AG09309 (cell line): ENCODE data around the gene CXCL1.
"Not testable (repeated sequence)": the region's sequence is repeated elsewhere in the genome, so short reads cannot be mapped to it uniquely, and the experiment has no call there.

Experiments used
- DNase-seq: peaks from one replicate; pipeline ENCODE4 v3.0.0-alpha.2; 2010; ENCODE audit warnings: low read depth
- H3K4me3 ChIP-seq: 2 replicates; pipeline ENCODE4 v1.5.1; 2011; ENCODE audit warnings: mild to moderate bottlenecking, low read depth, low read length, moderate library complexity; ENCODE audit not compliant: control insufficient read depth
- CTCF ChIP-seq: IDR thresholded peaks from 2 replicates; pipeline ENCODE4 v1.5.1; 2011; ENCODE audit warnings: mild to moderate bottlenecking, low read depth, low read length, inconsistent platforms; ENCODE audit not compliant: insufficient read depth, control insufficient read depth; ENCODE audit errors: missing control alignments

Gene CXCL1

GRCh38 chr4:73897380-73898136 lies 28.4 kb downstream of the CXCL1 start:
- peak; percentile 81 for DNase-seq
- no peak for TF ChIP-seq CTCF
- H3K4me3 ChIP-seq: no peak overlapping the region

- DNase-seq, H3K4me3 ChIP-seq: not testable (repeated sequence)
These were observed 30.1 kb downstream of the CXCL1 start for GRCh38 chr4:73899338-73899737.

GRCh38 chr4:73901031-73901430 lies 31.8 kb downstream of the CXCL1 start:
- no peak overlapping the region for H3K4me3 ChIP-seq
- DNase-seq: peak; percentile 80
- TF ChIP-seq CTCF: no peak

GRCh38 chr4:73902038-73902637 lies 32.9 kb downstream of the CXCL1 start:
- H3K4me3 ChIP-seq: no peak overlapping the region
- DNase-seq: no peak
- no peak for TF ChIP-seq CTCF

GRCh38 chr4:73902817-73903547 lies 33.8 kb downstream of the CXCL1 start:
- TF ChIP-seq CTCF: no peak
- no peak overlapping the region for H3K4me3 ChIP-seq
- DNase-seq: no peak

- DNase-seq: peak; percentile 50
- TF ChIP-seq CTCF: no peak
- H3K4me3 ChIP-seq: no peak overlapping the region
These were observed 35.3 kb downstream of the CXCL1 start for GRCh38 chr4:73904491-73904890.

- no peak for TF ChIP-seq CTCF
- H3K4me3 ChIP-seq: no peak overlapping the region
- DNase-seq: no peak
These were observed 39.8 kb downstream of the CXCL1 start for GRCh38 chr4:73908965-73909364.
